Activated T-cell treated with anti-CD3 and anti-CD28 coated beads, Interleukin-2, amount 50 U/mL, for 24 hours (primary cell): Measurements from ENCODE around the gene LPA.
"Not testable (repeated sequence)": the region's sequence is repeated elsewhere in the genome, so short reads cannot be mapped to it uniquely, and the experiment has no call there.

Source experiments
- DNase-seq: peaks from one replicate; pipeline ENCODE4 v3.0.0-alpha.2; 2020
- H3K27ac Mint-ChIP-seq: 2 replicates; pipeline ENCODE4 v1.8.0; 2020; ENCODE audit warnings: mild to moderate bottlenecking, mixed read lengths
- H3K27me3 Mint-ChIP-seq: 2 replicates; pipeline ENCODE4 v1.8.0; 2020; ENCODE audit warnings: mixed read lengths
- H3K36me3 Mint-ChIP-seq: 2 replicates; pipeline ENCODE4 v1.8.0; 2020; ENCODE audit warnings: low read depth, mixed read lengths
- H3K4me1 Mint-ChIP-seq: 2 replicates; pipeline ENCODE4 v1.8.0; 2020; ENCODE audit warnings: low read depth, mixed read lengths
- H3K4me3 Mint-ChIP-seq: 2 replicates; pipeline ENCODE4 v1.8.0; 2020; ENCODE audit warnings: mild to moderate bottlenecking, moderate library complexity, mixed read lengths
- H3K9me3 Mint-ChIP-seq: 2 replicates; pipeline ENCODE4 v1.8.0; 2020; ENCODE audit warnings: mixed read lengths

The LPA gene

DNA sequence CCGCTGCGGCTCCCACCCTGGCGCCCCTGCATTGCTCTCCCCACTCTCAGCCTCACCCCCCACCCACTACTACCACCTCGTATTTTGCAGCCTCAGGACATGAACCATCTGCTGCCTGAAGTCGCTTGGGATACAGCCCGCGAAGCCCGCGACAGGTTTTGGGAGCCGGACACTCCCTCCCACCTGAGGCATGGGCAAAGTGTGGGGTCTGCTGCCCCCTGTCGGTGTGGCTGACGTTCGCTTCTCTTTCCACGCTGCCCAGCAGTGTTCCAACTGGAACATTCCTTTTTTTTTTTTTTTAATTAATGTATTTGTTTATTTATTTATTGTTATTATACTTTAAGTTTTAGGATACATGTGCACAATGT is 15.3 kb upstream of the LPA start:
- H3K4me3 Mint-ChIP-seq: no peak overlapping the region
- H3K27me3 Mint-ChIP-seq: peaks cover 15% of the 10 kb centered on the region
- DNase-seq: no peak
- no peaks in the 10 kb centered on the region for H3K36me3 Mint-ChIP-seq
- H3K4me1 Mint-ChIP-seq: no peaks in the 10 kb centered on the region
- no peak overlapping the region for H3K27ac Mint-ChIP-seq
- no peaks in the 10 kb centered on the region for H3K9me3 Mint-ChIP-seq

DNA sequence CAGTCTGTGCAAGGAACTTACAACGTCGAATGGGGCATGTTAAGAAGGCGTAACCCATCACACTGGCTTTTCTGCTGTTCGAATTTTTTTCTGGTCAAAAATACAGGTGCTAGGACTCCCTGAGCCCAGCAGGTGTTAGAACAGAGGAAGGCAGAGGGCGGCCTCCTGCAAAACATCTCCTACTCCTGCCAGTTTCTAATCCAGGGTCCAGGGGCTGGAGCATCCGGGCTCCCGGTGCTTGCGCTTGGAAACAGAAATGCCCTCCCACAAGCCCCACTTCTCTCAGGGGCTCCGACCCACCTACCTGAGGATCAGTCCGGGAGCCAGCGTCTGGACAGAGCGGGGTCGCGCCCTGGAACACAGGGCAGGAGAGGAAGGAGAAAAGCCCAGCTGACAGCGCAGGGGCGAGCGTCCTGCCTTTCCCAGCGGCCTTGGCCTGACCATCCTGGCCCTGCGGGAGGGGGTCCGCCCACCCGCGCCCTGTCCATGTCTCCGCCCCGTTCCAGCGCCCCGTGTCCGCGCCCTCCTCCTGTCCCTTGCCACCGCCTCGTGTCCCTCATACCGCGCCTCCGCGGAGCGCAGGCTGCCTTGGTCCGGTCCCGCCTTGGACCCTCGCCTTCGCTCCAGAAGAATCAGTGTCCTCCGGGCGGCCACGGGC is 14.8 kb upstream of the LPA start:
- H3K36me3 Mint-ChIP-seq: no peaks in the 10 kb centered on the region
- H3K27me3 Mint-ChIP-seq: peaks cover 15% of the 10 kb centered on the region
- H3K27ac Mint-ChIP-seq: no peak overlapping the region
- no peaks in the 10 kb centered on the region for H3K4me1 Mint-ChIP-seq
- H3K4me3 Mint-ChIP-seq: no peak overlapping the region
- no peak for DNase-seq
- no peaks in the 10 kb centered on the region for H3K9me3 Mint-ChIP-seq

DNA sequence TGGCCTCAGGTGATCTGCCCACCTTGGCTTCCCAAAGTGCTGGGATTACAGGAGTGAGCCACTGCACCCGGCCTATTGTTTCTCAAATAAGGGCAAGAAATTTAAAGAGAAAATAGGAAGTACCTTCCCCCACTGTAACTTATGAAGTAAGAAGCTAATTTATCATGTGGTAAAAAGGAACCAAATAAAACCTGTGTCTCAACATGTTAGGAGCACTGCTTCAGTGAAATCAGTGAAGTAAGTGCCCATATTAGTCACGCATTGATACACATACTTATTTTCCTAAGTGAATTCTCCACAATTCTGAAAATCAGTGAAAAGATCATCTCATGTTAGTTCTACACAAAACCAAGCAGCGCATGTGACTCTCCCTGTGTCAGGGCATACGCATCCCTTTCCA is 14.2 kb upstream of the LPA start:
- Mint-ChIP-seq H3K27me3 (peaks cover 12% of the 10 kb centered on the region), H3K27ac (no peak overlapping the region), H3K9me3 (peaks cover 1% of the 10 kb centered on the region), H3K4me3 (no peak overlapping the region), H3K36me3 (no peaks in the 10 kb centered on the region), H3K4me1 (no peaks in the 10 kb centered on the region)
- no peak for DNase-seq

DNA sequence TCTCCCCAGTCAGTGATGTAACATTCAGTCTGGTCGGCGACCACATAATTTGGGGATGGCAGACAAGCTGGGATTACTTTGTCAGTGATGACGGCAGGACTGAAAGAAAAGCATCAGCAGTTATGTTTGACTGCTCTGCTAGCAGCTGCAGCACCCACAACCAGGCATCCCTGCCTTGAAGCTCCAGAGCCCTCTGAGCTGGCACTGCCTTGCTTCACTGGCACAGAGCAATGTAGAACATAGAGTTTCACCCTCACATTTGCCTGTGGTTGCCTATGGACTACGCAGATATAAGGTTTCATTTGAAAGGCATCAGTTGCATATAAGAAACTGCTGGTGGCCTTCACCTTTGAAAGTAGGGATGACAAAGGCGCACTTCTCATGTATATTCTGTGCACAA is 12.3 kb upstream of the LPA start:
- not testable (repeated sequence) for DNase-seq, H3K4me1 Mint-ChIP-seq, H3K36me3 Mint-ChIP-seq, H3K9me3 Mint-ChIP-seq, H3K27ac Mint-ChIP-seq, H3K4me3 Mint-ChIP-seq
- peaks cover 12% of the 10 kb centered on the region for H3K27me3 Mint-ChIP-seq

DNA sequence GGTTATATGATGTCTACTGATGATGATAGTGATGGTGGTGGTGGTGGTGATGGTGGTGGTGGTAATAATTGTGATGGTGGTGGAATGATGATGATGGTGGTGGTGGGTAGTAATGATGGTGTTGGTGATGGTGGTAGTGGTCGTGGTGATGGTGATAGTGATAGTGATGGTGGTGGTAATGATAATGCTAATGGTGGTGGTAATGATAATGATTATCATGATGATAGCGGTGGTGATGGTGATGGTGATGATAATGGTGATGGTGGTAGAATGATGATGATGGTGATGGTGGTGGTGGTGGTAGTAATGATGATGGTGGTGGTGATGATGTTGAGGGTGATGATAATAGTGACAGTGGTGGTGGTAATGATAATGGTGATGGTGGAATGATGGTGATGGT is 4.5 kb upstream of the LPA start:
- H3K36me3 Mint-ChIP-seq: no peaks in the 10 kb centered on the region
- no peak overlapping the region for H3K27ac Mint-ChIP-seq
- H3K4me1 Mint-ChIP-seq: no peaks in the 10 kb centered on the region
- DNase-seq: no peak
- H3K9me3 Mint-ChIP-seq: peaks cover 8% of the 10 kb centered on the region
- H3K4me3 Mint-ChIP-seq: no peak overlapping the region
- peaks cover 21% of the 10 kb centered on the region for H3K27me3 Mint-ChIP-seq

DNA sequence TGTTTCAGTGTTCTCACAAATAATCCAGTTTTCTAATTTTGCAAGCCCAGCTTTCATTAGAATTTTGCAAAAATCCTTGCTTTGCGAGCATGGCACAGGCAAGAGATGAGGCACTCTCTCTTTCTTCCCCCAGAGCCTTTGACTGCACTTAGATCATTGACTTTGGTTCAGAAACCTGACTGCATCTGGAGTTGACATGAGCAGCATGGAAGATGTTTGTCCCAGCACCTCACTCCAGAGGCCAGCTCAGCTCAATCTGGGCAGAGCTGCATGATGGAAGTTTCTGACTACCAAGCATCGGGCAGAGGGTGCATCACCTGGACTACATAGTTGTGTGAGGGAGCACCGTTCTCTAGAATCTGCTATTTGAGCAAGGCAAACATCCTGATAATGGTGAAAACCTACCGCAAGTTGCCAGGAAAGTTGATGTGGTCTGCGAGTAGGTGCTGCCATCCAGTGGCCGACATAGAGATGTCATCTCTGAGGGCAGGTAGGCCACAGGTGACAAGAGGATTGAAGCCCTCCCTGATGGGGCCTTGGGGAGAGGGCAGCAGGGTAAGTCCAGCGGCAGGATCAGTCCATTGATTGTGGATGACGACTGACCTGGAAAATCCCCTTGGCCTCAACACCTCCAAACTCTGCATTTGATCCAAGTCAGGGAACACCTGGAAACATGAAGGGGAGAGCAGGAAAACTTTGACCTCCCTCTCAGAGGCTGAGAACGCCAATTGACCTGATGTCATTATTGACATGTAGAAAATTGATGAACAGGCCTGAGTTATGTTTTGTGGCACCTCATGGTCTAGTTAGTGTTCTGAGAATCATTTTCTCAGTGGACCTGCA is 3.8 kb upstream of the LPA start:
- Mint-ChIP-seq H3K9me3 (peaks cover 3% of the 10 kb centered on the region), H3K36me3 (no peaks in the 10 kb centered on the region), H3K27me3 (peaks cover 23% of the 10 kb centered on the region), H3K4me3 (no peak overlapping the region), H3K4me1 (no peaks in the 10 kb centered on the region), H3K27ac (no peak overlapping the region)
- no peak for DNase-seq

DNA sequence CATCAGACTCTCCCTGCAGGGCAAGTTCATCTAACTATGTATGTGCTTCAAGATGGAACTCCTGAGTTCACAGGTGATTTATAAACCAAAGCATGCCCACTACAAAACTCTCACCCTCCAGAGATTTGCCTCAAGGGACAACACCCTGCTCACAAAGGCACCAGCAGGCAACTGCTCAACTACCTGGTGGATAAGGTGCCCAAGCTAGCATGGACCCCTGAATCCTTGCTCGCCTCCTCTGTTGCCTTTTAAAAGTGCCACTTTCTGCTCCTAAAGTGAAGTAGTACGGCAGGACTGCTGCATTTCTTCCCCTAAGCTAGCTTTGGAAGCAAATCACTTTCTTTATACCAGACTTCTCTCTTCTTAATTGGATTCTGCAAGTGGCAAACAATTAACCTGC is 1.2 kb downstream of the LPA start:
- H3K4me3 Mint-ChIP-seq: no peak overlapping the region
- peaks cover under 1% of the 10 kb centered on the region for H3K9me3 Mint-ChIP-seq
- H3K27me3 Mint-ChIP-seq: peaks cover 32% of the 10 kb centered on the region
- H3K4me1 Mint-ChIP-seq: no peaks in the 10 kb centered on the region
- no peaks in the 10 kb centered on the region for H3K36me3 Mint-ChIP-seq
- no peak for DNase-seq
- H3K27ac Mint-ChIP-seq: no peak overlapping the region

DNA sequence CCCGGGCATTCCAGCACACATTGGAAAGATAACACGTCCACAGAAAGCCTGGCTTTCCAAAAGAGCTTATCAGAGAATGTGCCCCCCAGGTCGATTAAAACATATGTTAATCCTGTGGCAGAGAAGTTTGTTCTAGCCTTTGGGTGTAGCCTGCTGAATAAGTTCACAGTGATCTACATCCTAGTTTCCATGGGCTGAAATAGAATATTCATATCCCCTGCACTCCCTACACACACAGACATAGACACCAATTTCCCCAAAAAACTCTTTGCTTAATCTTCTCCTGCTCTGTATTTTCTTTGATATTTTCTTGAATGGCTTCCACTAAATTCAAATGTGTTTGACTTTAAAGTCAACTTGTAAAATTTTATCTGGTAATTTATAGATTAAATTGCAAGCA is 1.6 kb downstream of the LPA start:
- Mint-ChIP-seq H3K4me3 (no peak overlapping the region), H3K36me3 (no peaks in the 10 kb centered on the region), H3K4me1 (no peaks in the 10 kb centered on the region), H3K9me3 (peaks cover 4% of the 10 kb centered on the region), H3K27ac (no peak overlapping the region), H3K27me3 (peaks cover 32% of the 10 kb centered on the region)
- DNase-seq: no peak

DNA sequence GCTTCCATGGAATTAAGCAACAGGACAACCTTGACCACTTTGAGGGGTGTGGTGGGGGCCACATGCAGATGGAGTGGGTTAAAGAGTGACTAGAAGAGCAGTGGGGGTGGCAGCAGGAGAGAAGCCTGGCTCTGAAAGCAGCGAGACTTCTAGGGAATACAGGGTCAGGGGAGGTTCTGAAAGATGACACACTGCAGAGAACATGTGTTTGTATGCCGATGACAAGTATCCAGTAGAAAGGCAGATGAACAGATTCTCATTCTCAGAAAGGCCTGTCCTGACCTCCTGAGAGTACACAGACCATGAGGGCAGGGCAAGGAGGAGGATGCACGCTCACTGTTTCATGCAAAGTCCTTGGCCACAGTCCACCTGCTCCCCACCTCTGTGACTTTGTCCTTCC is 2.9 kb downstream of the LPA start:
- Mint-ChIP-seq H3K27me3 (peaks cover 23% of the 10 kb centered on the region), H3K9me3 (peaks cover 10% of the 10 kb centered on the region)

DNA sequence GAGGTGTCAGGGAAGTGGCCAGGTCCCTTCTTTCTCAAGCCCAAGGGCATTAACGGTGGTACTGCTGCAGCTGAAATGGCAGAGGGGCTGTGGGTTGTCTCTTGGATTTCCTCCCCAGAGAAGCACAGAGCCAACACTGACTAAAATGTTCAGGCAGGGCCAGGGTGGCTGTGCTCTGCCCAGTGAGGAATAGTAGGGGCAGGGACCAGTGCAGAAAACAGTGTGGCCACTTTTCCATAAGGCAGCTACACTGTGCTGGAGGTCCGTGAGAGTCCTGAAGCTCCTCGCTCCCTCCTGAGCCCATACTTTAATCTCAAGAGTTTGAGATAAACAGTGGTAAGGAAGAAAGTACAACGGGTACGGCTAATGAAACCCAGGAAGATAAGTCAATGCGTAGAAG is 4.5 kb downstream of the LPA start:
- Mint-ChIP-seq H3K27me3 (peaks cover 15% of the 10 kb centered on the region), H3K9me3 (peaks cover 10% of the 10 kb centered on the region), H3K36me3 (no peaks in the 10 kb centered on the region), H3K27ac (no peak overlapping the region), H3K4me3 (no peak overlapping the region), H3K4me1 (no peaks in the 10 kb centered on the region)
- DNase-seq: no peak

More for the DNA sequence above, 2.9 kb downstream of the LPA start:
- Mint-ChIP-seq H3K27ac (no peak overlapping the region), H3K4me3 (no peak overlapping the region), H3K4me1 (no peaks in the 10 kb centered on the region), H3K36me3 (no peaks in the 10 kb centered on the region)
- no peak for DNase-seq

DNA sequence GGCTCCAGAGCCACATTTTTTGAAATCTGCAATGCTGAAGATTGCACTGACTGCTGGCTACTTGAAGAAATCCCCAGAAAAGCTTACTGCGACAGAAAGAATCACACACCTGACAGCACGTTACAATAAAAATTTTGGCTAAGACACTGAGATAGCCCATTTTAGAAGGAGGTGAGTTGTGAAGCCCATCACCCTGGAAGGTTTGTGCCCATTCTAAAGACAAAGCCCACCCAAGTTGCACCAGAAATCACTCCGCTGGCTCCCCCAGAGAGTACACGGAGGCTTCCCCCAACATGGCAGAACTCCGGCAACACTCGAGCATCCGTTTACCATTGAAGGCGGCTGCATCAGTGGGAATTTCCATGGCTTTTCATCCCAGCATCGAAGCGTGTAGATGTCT is 29.4 kb downstream of the LPA start:
- Mint-ChIP-seq H3K27ac (no peak overlapping the region), H3K27me3 (peaks cover 4% of the 10 kb centered on the region), H3K4me1 (no peaks in the 10 kb centered on the region), H3K9me3 (no peaks in the 10 kb centered on the region), H3K4me3 (no peak overlapping the region), H3K36me3 (no peaks in the 10 kb centered on the region)
- no peak for DNase-seq

DNA sequence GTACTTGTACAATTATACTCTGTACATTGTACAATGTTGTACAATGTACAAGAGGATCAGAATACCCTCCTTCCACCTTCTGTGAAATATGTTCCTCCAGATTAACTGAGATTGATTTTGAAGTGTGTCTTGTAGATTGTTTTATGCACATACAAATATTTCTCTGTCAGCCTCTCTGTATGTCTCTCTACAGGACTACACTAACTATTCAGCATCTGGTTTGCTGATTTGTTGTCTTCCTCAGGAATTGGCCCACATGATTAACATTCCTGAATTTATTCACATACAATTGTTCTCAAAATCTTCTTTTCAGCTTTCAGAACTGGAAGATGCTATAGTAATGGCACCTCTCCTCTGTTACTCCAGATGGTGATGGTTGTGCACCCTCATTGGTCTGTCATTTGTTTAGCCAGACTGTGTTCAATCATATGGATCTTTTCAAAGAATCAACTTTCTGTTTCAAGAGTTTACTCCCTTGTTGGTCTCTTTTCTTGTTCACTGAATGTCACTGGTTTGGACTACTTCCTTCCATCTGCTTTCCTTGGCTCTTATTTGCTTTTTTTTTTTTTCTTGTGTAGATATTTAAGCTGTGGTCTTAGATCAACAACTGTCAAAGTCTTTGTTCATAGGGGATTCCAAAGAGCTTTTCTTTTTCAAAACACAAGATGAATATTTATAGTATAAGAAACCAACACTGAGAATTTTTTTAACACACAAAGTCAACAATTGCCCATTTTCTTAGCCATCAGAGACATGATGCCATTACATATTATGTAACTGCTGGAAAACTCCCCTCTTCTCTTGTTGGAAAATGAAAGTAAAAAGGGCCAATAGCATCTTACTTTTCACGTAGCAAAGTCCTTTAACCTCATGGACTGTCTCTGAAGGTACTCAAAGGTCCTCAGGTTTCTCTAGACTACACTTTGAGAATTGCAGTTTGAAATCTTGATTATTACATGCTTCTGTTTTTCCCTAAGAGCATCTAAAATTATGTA is 67.9 kb downstream of the LPA start:
- no peak overlapping the region for H3K27ac Mint-ChIP-seq
- H3K9me3 Mint-ChIP-seq: no peaks in the 10 kb centered on the region
- H3K27me3 Mint-ChIP-seq: peaks cover 32% of the 10 kb centered on the region
- no peak overlapping the region for H3K4me3 Mint-ChIP-seq
- H3K36me3 Mint-ChIP-seq: no peaks in the 10 kb centered on the region
- DNase-seq: no peak
- no peaks in the 10 kb centered on the region for H3K4me1 Mint-ChIP-seq

DNA sequence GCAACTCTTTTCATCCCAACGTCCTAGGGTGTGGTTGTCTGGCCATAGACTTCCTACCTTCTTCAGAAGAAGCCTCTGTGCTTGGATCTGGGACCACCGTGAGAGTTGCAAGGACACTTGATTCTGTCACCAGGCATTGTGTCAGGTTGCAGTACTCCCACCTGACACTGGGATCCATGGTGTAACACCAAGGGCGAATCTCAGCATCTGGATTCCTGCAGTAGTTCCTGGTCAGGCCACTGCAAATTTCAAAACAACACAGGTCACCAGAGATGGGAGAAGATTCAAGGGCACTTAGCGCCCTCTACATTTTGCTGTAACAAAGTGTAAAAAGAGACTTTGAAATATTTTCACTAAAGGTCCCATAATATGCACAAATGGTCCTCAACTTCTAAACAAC is 68.8 kb downstream of the LPA start:
- not testable (repeated sequence) for H3K4me1 Mint-ChIP-seq, H3K27ac Mint-ChIP-seq, H3K36me3 Mint-ChIP-seq, H3K4me3 Mint-ChIP-seq, DNase-seq, H3K9me3 Mint-ChIP-seq
- peaks cover 33% of the 10 kb centered on the region for H3K27me3 Mint-ChIP-seq

DNA sequence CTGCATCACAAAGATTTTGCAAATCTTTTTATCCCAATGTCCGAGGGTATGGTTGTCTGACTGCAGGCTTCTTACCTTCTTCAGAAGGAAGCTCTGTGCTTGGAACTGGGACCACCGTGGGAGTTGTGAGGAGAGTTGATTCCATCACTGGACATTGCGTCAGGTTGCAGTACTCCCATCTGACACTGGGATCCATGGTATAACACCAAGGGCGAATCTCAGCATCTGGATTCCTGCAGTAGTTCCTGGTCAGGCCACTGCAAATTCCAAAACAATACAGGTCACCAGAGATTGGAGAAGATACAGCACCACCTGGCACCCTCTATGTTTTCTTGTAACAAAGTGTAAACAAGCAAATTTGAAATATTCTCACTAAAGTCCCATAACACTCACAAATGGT is 77.7 kb downstream of the LPA start:
- peaks cover 2% of the 10 kb centered on the region for H3K9me3 Mint-ChIP-seq
- no peaks in the 10 kb centered on the region for H3K4me1 Mint-ChIP-seq
- no peak for DNase-seq
- H3K36me3 Mint-ChIP-seq: no peaks in the 10 kb centered on the region
- peaks cover 40% of the 10 kb centered on the region for H3K27me3 Mint-ChIP-seq
- no peak overlapping the region for H3K27ac Mint-ChIP-seq
- H3K4me3 Mint-ChIP-seq: no peak overlapping the region
